ENCODE results near the gene PLA2G12A. TPM values are rescaled to one million over a fixed set of nuclear protein-coding genes. Genes with fewer than 3 reads are reported as not detected.
A peak's percentile ranks its signal among the peaks of the same experiment; 100 is the strongest.

Gene PLA2G12A
- total RNA-seq, 1 donor from 2014 or later: 17.8 TPM

DNA sequence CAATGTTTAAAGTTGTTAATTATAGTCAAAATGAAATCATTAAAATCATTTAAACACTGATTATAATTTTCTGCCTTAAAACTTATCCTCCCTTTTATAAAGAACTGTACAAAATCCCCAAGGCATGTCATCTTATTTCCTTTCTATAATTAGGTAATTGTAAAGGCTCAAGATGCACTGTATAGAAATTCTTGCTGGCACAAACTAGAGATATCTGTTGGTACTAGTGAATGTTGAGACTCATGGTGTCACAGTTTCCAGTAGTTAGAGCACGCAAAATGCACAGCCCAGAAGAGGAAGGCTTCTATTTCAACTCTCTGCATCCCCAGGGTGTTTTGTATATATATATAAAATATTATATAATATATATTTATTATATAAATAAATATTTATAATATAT lies 22.7 kb upstream of the PLA2G12A start:
- no peak overlapping the region for H3K4me2 ChIP-seq
- H3K27ac ChIP-seq: no peak overlapping the region
- no peak overlapping the region for H3K4me3 ChIP-seq
- H4K20me1 ChIP-seq (ENCODE audit: low read depth): no peaks in the 10 kb centered on the region
- Mint-ChIP-seq H3K27ac (no peak overlapping the region), H3K9me3 (no peaks in the 10 kb centered on the region), H3K36me3 (no peaks in the 10 kb centered on the region), H3K4me3 (no peak overlapping the region), H3K27me3 (ENCODE audit: insufficient read depth, low read depth) (no peaks in the 10 kb centered on the region), H3K4me1 (no peaks in the 10 kb centered on the region)
- H3F3A ChIP-seq (ENCODE audit: low read depth): peaks cover 13% of the 10 kb centered on the region
- H3K4me1 ChIP-seq: no peaks in the 10 kb centered on the region
- H3K9me3 ChIP-seq (ENCODE audit: low read depth): no peaks in the 10 kb centered on the region
- H3K27me3 ChIP-seq: no peaks in the 10 kb centered on the region
- no peaks in the 10 kb centered on the region for H3K36me3 ChIP-seq
- no peaks in the 10 kb centered on the region for H3K79me2 ChIP-seq (ENCODE audit: low read depth)
- H3K9ac ChIP-seq: no peak overlapping the region
- no peak for TF ChIP-seq EZH2 (IDR thresholded peaks at IDR 0.05)
- no peak for TF ChIP-seq EZH2phosphoT487 (IDR thresholded peaks at IDR 0.05)
- no peak for TF ChIP-seq CTCF (IDR thresholded peaks at IDR 0.05)
- H2AFZ ChIP-seq (replicated peaks): no peak overlapping the region
- DNase-seq (ENCODE audit: low spot score): no peak

DNA sequence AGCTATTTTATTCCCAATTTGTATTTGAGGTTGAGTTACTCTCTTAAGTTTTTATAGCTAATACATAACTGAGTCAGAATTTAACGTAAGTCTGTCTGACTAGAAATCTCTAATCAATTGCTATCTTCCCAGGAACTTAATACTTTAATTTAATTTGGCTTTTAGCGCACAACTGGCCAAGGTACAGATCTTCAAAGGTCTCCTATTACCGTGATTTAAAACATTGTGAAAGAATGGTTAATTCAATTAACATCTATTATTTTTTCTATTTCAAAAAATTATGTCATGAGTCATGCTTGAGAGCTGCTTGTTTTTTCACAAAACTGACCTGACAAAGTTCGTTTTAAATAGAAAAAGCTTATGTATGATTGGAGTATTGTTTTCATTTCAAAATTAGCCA lies 22.0 kb upstream of the PLA2G12A start:
- Histone ChIP-seq H3K9me3 (ENCODE audit: low read depth) (no peaks in the 10 kb centered on the region), H3K36me3 (no peaks in the 10 kb centered on the region), H3F3A (ENCODE audit: low read depth) (peaks cover 13% of the 10 kb centered on the region), H3K27me3 (no peaks in the 10 kb centered on the region), H3K4me3 (no peak overlapping the region), H4K20me1 (ENCODE audit: low read depth) (no peaks in the 10 kb centered on the region), H3K27ac (no peak overlapping the region), H3K4me2 (no peak overlapping the region), H2AFZ (replicated peaks) (no peak overlapping the region), H3K9ac (no peak overlapping the region), H3K79me2 (ENCODE audit: low read depth) (no peaks in the 10 kb centered on the region), H3K4me1 (no peaks in the 10 kb centered on the region)
- Mint-ChIP-seq H3K36me3 (no peaks in the 10 kb centered on the region), H3K4me3 (no peak overlapping the region), H3K27me3 (ENCODE audit: insufficient read depth, low read depth) (no peaks in the 10 kb centered on the region), H3K4me1 (no peaks in the 10 kb centered on the region), H3K9me3 (no peaks in the 10 kb centered on the region), H3K27ac (no peak overlapping the region)
- no peak for DNase-seq (ENCODE audit: low spot score)
- TF ChIP-seq EZH2 (IDR thresholded peaks at IDR 0.05) (no peak), CTCF (IDR thresholded peaks at IDR 0.05) (no peak), EZH2phosphoT487 (IDR thresholded peaks at IDR 0.05) (no peak)

GRCh38 chr4:109750652-109751244 lies 20.9 kb upstream of the PLA2G12A start:
- no peaks in the 10 kb centered on the region for H3K79me2 ChIP-seq (ENCODE audit: low read depth)
- H3K4me3 ChIP-seq: no peak overlapping the region
- no peak for DNase-seq (ENCODE audit: low spot score)
- H3K9ac ChIP-seq: no peak overlapping the region
- no peaks in the 10 kb centered on the region for H3K36me3 Mint-ChIP-seq
- no peak overlapping the region for H3K4me3 Mint-ChIP-seq
- no peaks in the 10 kb centered on the region for H3K27me3 ChIP-seq
- H3K4me1 Mint-ChIP-seq: no peaks in the 10 kb centered on the region
- H2AFZ ChIP-seq (replicated peaks): peak overlapping the region; percentile 26
- no peaks in the 10 kb centered on the region for H4K20me1 ChIP-seq (ENCODE audit: low read depth)
- H3K9me3 Mint-ChIP-seq: no peaks in the 10 kb centered on the region
- peaks cover 13% of the 10 kb centered on the region for H3F3A ChIP-seq (ENCODE audit: low read depth)
- no peaks in the 10 kb centered on the region for H3K4me1 ChIP-seq
- no peak overlapping the region for H3K27ac Mint-ChIP-seq
- no peaks in the 10 kb centered on the region for H3K9me3 ChIP-seq (ENCODE audit: low read depth)
- no peak overlapping the region for H3K4me2 ChIP-seq
- H3K27me3 Mint-ChIP-seq (ENCODE audit: insufficient read depth, low read depth): no peaks in the 10 kb centered on the region
- H3K27ac ChIP-seq: no peak overlapping the region
- H3K36me3 ChIP-seq: no peaks in the 10 kb centered on the region
- TF ChIP-seq EZH2phosphoT487 (IDR thresholded peaks at IDR 0.05): no peak
- no peak for TF ChIP-seq EZH2 (IDR thresholded peaks at IDR 0.05)
- no peak for TF ChIP-seq CTCF (IDR thresholded peaks at IDR 0.05)
